Astrocyte of the hippocampus (primary cell): ENCODE data around the gene BIVM.

ENCODE experiments used
- DNase-seq: peaks from one replicate; pipeline ENCODE4 v3.0.0; 2011; ENCODE audit warnings: low read depth, low spot score

BIVM gene

DNA sequence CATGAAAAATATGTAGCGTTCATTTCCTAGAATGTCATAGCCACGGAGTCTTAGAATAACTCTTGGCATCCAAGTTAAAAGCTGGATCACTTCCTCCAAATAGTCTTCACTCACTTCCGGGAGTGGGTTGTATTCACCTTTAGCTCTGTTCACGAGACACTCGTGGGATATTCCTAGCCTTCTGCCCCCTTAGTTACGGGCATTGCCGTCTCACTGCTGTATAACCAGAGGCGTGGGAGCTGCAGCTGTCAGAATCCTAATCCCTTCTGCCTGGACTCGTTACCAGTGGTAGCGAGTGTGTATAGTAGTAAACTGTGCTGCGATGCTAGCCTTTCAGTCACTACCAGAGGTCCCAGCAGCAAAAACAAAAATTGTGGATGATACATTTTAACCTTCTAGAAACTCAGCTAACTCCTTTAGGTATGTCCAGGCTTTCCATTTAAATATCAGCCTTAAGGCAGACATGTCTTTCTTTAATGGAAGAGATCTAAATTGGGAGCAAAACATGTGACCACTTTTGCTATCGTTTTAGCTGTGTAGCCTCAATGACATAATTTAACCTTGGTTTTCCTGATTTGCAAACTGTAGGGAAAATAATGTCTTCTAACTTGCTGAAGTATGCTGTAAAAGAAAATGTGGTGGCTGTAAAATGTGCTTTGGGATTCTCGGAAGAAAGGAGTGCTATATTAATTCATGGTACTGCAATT, 81.0 kb downstream of the BIVM start:
- no peak for DNase-seq

DNA sequence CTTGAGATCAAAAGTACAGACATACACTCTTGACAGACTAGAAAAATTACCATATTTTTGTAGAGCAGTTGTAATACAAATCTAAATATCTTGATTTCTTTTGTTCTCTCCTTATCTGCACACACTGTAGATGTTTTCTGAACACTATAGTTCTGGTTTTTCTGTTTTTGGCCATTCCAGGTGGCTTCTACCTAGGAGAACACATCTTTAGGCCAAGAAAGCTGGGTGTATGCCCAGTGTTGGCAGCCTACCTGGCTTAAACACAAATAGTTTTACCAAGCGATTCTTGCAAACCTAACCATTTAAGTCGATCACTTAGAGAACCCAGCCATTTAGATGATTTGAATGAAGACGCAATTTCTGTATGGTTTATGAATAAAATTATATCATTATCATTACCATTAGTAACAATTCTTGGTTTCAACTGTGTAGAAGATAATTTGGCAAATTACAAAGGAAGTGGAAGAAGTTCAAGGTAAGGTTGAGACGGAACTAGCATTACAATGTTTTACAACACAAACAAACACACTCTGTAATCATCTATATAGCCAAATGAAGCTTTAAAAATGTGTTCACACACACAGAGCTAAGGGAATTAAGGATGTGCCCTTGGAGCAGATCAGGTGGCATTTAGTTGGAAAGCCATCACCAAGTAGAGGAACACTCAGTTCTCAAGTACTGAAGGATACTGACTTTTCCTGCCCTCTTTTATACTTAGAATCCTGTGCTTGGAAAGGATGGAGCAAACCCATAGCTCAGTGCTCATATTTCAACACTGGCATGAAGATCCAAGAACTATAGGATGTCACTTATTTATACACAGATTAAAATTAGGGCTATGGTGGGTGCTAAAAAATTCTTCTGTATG, 83.1 kb downstream of the BIVM start:
- DNase-seq = no peak
